H7 (cell line): ENCODE results near the gene IL1RAPL2. TPM values are rescaled to one million over a fixed set of nuclear protein-coding genes. Genes with fewer than 3 reads are reported as not detected.
"Not testable (repeated sequence)": the region's sequence is repeated elsewhere in the genome, so short reads cannot be mapped to it uniquely, and the experiment has no call there.

Experiments
- DNase-seq: peaks from one replicate; pipeline ENCODE4 v3.0.0; 2012
- H3K27me3 ChIP-seq: 2 replicates; pipeline ENCODE4 v1.6.0; 2011; ENCODE audit warnings: mild to moderate bottlenecking, low read length; ENCODE audit not compliant: control insufficient read depth, insufficient read depth
- H3K36me3 ChIP-seq: replicated peaks from 2 replicates; pipeline ENCODE4 v1.5.1; 2011; ENCODE audit warnings: low read length; ENCODE audit not compliant: control insufficient read depth, insufficient read depth
- H3K4me3 ChIP-seq: 2 replicates; pipeline ENCODE4 v1.5.1; 2011; ENCODE audit warnings: low read depth, mild to moderate bottlenecking, control low read depth, low read length, moderate library complexity; ENCODE audit not compliant: insufficient read depth
- total RNA-seq: library from RNA; depleted of rRNA; stranded (reverse); fragments of >200 nt; shearing (Covaris generic); gene quantifications from 2 replicates; pipeline ENCODE4 v1.2.3, GENCODE V29; 2014

IL1RAPL2 gene
- total RNA-seq, 1 experiment from 2014 or later: 0.03 TPM

GRCh38 chrX:104972737-104973136 lies 406.7 kb downstream of the IL1RAPL2 start:
- Histone ChIP-seq H3K27me3 (no peaks in the 10 kb centered on the region), H3K4me3 (no peak overlapping the region), H3K36me3 (no peaks in the 10 kb centered on the region)
- no peak for DNase-seq

- no peak for DNase-seq
- H3K4me3 ChIP-seq: no peak overlapping the region
Measured at GRCh38 chrX:104987063-104987462, 421.1 kb downstream of the IL1RAPL2 start.

GRCh38 chrX:104988038-104988437 lies 422.0 kb downstream of the IL1RAPL2 start:
- DNase-seq: no peak
- Histone ChIP-seq H3K4me3 (no peak overlapping the region), H3K36me3 (no peaks in the 10 kb centered on the region), H3K27me3 (no peaks in the 10 kb centered on the region)

More at GRCh38 chrX:104987063-104987462, 421.1 kb downstream of the IL1RAPL2 start:
- H3K36me3 ChIP-seq: no peaks in the 10 kb centered on the region
- no peaks in the 10 kb centered on the region for H3K27me3 ChIP-seq

GRCh38 chrX:104995546-104995945 lies 429.5 kb downstream of the IL1RAPL2 start:
- no peaks in the 10 kb centered on the region for H3K27me3 ChIP-seq
- DNase-seq: no peak
- H3K36me3 ChIP-seq: no peaks in the 10 kb centered on the region
- no peak overlapping the region for H3K4me3 ChIP-seq

GRCh38 chrX:105006103-105006502 lies 440.1 kb downstream of the IL1RAPL2 start:
- H3K36me3 ChIP-seq: no peaks in the 10 kb centered on the region
- DNase-seq: no peak
- H3K4me3 ChIP-seq: no peak overlapping the region
- no peaks in the 10 kb centered on the region for H3K27me3 ChIP-seq

GRCh38 chrX:105006996-105007395 lies 441.0 kb downstream of the IL1RAPL2 start:
- no peaks in the 10 kb centered on the region for H3K36me3 ChIP-seq
- DNase-seq: no peak
- no peaks in the 10 kb centered on the region for H3K27me3 ChIP-seq
- no peak overlapping the region for H3K4me3 ChIP-seq

- Histone ChIP-seq H3K4me3 (no peak overlapping the region), H3K27me3 (no peaks in the 10 kb centered on the region), H3K36me3 (no peaks in the 10 kb centered on the region)
- no peak for DNase-seq
Measured at GRCh38 chrX:105013719-105014118, 447.7 kb downstream of the IL1RAPL2 start.

GRCh38 chrX:105017641-105018040 lies 451.6 kb downstream of the IL1RAPL2 start:
- Histone ChIP-seq H3K36me3 (no peaks in the 10 kb centered on the region), H3K27me3 (no peaks in the 10 kb centered on the region; the same call in 1 of the 2 replicates), H3K4me3 (no peak overlapping the region)
- no peak for DNase-seq

GRCh38 chrX:105018865-105019264 lies 452.9 kb downstream of the IL1RAPL2 start:
- no peak overlapping the region for H3K4me3 ChIP-seq
- DNase-seq: no peak
- H3K27me3 ChIP-seq: no peaks in the 10 kb centered on the region; the same call in 1 of the 2 replicates
- H3K36me3 ChIP-seq: no peaks in the 10 kb centered on the region

GRCh38 chrX:105028962-105029361 lies 463.0 kb downstream of the IL1RAPL2 start:
- H3K27me3 ChIP-seq, H3K36me3 ChIP-seq, H3K4me3 ChIP-seq, DNase-seq: not testable (repeated sequence)

- Histone ChIP-seq H3K4me3 (no peak overlapping the region), H3K27me3 (no peaks in the 10 kb centered on the region), H3K36me3 (no peaks in the 10 kb centered on the region)
- no peak for DNase-seq
Measured at GRCh38 chrX:105038672-105039328, 472.8 kb downstream of the IL1RAPL2 start.

GRCh38 chrX:105050921-105051320 lies 484.9 kb downstream of the IL1RAPL2 start:
- H3K4me3 ChIP-seq: no peak overlapping the region
- no peaks in the 10 kb centered on the region for H3K27me3 ChIP-seq
- DNase-seq: no peak
- H3K36me3 ChIP-seq: no peaks in the 10 kb centered on the region

- H3K36me3 ChIP-seq: no peaks in the 10 kb centered on the region
- H3K4me3 ChIP-seq: no peak overlapping the region
- no peaks in the 10 kb centered on the region for H3K27me3 ChIP-seq
- DNase-seq: no peak
Measured at GRCh38 chrX:105051364-105051763, 485.4 kb downstream of the IL1RAPL2 start.

- H3K36me3 ChIP-seq: no peaks in the 10 kb centered on the region
- H3K4me3 ChIP-seq: no peak overlapping the region
- no peak for DNase-seq
- H3K27me3 ChIP-seq: no peaks in the 10 kb centered on the region
Measured at GRCh38 chrX:105052926-105053325, 486.9 kb downstream of the IL1RAPL2 start.

GRCh38 chrX:105063743-105064142 lies 497.7 kb downstream of the IL1RAPL2 start:
- H3K27me3 ChIP-seq: no peaks in the 10 kb centered on the region
- DNase-seq: peak; percentile 27
- H3K4me3 ChIP-seq: no peak overlapping the region
- H3K36me3 ChIP-seq: no peaks in the 10 kb centered on the region

- no peak for DNase-seq
- no peaks in the 10 kb centered on the region for H3K36me3 ChIP-seq
- H3K27me3 ChIP-seq: no peaks in the 10 kb centered on the region
- no peak overlapping the region for H3K4me3 ChIP-seq
Measured at GRCh38 chrX:105098201-105098600, 532.2 kb downstream of the IL1RAPL2 start.
